Measurements from ENCODE around the gene EIF3K. TPM values are rescaled to one million over a fixed set of nuclear protein-coding genes. Genes with fewer than 3 reads are reported as not detected.

EIF3K gene
- total and polyA plus RNA-seq, 9 donors = 334 to 430 (median 385) TPM

- Histone ChIP-seq H3K4me3 (ENCODE audit: low read length) (no peak overlapping the region), H3K4me1 (ENCODE audit: control insufficient read depth, insufficient read depth, low read length) (peaks cover 50% of the 10 kb centered on the region), H3K27ac (ENCODE audit: low read length) (peak overlapping the region; percentile 88), H3K36me3 (ENCODE audit: control insufficient read depth, insufficient read depth, low read length) (peaks cover 22% of the 10 kb centered on the region), H3K9me3 (replicated peaks; ENCODE audit: control insufficient read depth, low read depth, low read length) (no peaks in the 10 kb centered on the region), H3K27me3 (ENCODE audit: control insufficient read depth, insufficient read depth, low read length) (no peaks in the 10 kb centered on the region)
- no peak for DNase-seq
- 88% methylated on average over 2 of the region's 7 CpGs for WGBS (ENCODE audit: insufficient coverage)
These were observed 63.9 kb downstream of the EIF3K start for GRCh38 chr19:38682872-38683392.

- WGBS (ENCODE audit: insufficient coverage) = 67% methylated on average over 6 of the region's 10 CpGs
- peaks cover 47% of the 10 kb centered on the region for H3K4me1 ChIP-seq (ENCODE audit: control insufficient read depth, insufficient read depth, low read length)
- no peak overlapping the region for H3K4me3 ChIP-seq (ENCODE audit: low read length)
- H3K27me3 ChIP-seq (ENCODE audit: control insufficient read depth, insufficient read depth, low read length) = no peaks in the 10 kb centered on the region
- no peaks in the 10 kb centered on the region for H3K9me3 ChIP-seq (replicated peaks; ENCODE audit: control insufficient read depth, low read depth, low read length)
- no peak for DNase-seq
- peaks cover 21% of the 10 kb centered on the region for H3K36me3 ChIP-seq (ENCODE audit: control insufficient read depth, insufficient read depth, low read length)
- H3K27ac ChIP-seq (ENCODE audit: low read length) = peak overlapping the region; percentile 88
These were observed 64.5 kb downstream of the EIF3K start for GRCh38 chr19:38683393-38684077.

GRCh38 chr19:38684078-38684861 is 65.3 kb downstream of the EIF3K start:
- Histone ChIP-seq H3K4me1 (ENCODE audit: control insufficient read depth, insufficient read depth, low read length) (peaks cover 45% of the 10 kb centered on the region), H3K27me3 (ENCODE audit: control insufficient read depth, insufficient read depth, low read length) (no peaks in the 10 kb centered on the region)
- 67% methylated on average over 1 of the region's 7 CpGs for WGBS (ENCODE audit: insufficient coverage)

GRCh38 chr19:38684862-38685665 is 66.1 kb downstream of the EIF3K start:
- Histone ChIP-seq H3K4me1 (ENCODE audit: control insufficient read depth, insufficient read depth, low read length) (peaks cover 45% of the 10 kb centered on the region), H3K27me3 (ENCODE audit: control insufficient read depth, insufficient read depth, low read length) (no peaks in the 10 kb centered on the region), H3K36me3 (ENCODE audit: control insufficient read depth, insufficient read depth, low read length) (peaks cover 15% of the 10 kb centered on the region), H3K27ac (ENCODE audit: low read length) (peak overlapping the region; percentile 88), H3K4me3 (ENCODE audit: low read length) (no peak overlapping the region), H3K9me3 (replicated peaks; ENCODE audit: control insufficient read depth, low read depth, low read length) (no peaks in the 10 kb centered on the region)
- 64% methylated on average over 8 of the region's 15 CpGs for WGBS (ENCODE audit: insufficient coverage)
- no peak for DNase-seq

More at GRCh38 chr19:38684078-38684861, 65.3 kb downstream of the EIF3K start:
- Histone ChIP-seq H3K9me3 (replicated peaks; ENCODE audit: control insufficient read depth, low read depth, low read length) (no peaks in the 10 kb centered on the region), H3K27ac (ENCODE audit: low read length) (peak overlapping the region; percentile 88), H3K36me3 (ENCODE audit: control insufficient read depth, insufficient read depth, low read length) (peaks cover 17% of the 10 kb centered on the region), H3K4me3 (ENCODE audit: low read length) (no peak overlapping the region)
- peak; percentile 38 for DNase-seq

- peaks cover 18% of the 10 kb centered on the region for H3K36me3 ChIP-seq (ENCODE audit: control insufficient read depth, insufficient read depth, low read length)
- DNase-seq = peak; percentile 39
- peaks cover 45% of the 10 kb centered on the region for H3K4me1 ChIP-seq (ENCODE audit: control insufficient read depth, insufficient read depth, low read length)
- no peak overlapping the region for H3K4me3 ChIP-seq (ENCODE audit: low read length)
- no peaks in the 10 kb centered on the region for H3K9me3 ChIP-seq (replicated peaks; ENCODE audit: control insufficient read depth, low read depth, low read length)
- WGBS (ENCODE audit: insufficient coverage) = 43% methylated on average over 4 of the region's 10 CpGs
- no peaks in the 10 kb centered on the region for H3K27me3 ChIP-seq (ENCODE audit: control insufficient read depth, insufficient read depth, low read length)
- H3K27ac ChIP-seq (ENCODE audit: low read length) = peak overlapping the region; percentile 88
These were observed 66.9 kb downstream of the EIF3K start for GRCh38 chr19:38685666-38686529.

GRCh38 chr19:38686530-38686888 is 67.5 kb downstream of the EIF3K start:
- Histone ChIP-seq H3K4me3 (ENCODE audit: low read length) (no peak overlapping the region), H3K27ac (ENCODE audit: low read length) (peak overlapping the region; percentile 88), H3K36me3 (ENCODE audit: control insufficient read depth, insufficient read depth, low read length) (peaks cover 18% of the 10 kb centered on the region), H3K27me3 (ENCODE audit: control insufficient read depth, insufficient read depth, low read length) (no peaks in the 10 kb centered on the region), H3K4me1 (ENCODE audit: control insufficient read depth, insufficient read depth, low read length) (peaks cover 45% of the 10 kb centered on the region), H3K9me3 (replicated peaks; ENCODE audit: control insufficient read depth, low read depth, low read length) (no peaks in the 10 kb centered on the region)
- 80% methylated on average over 1 of the region's 5 CpGs for WGBS (ENCODE audit: insufficient coverage)
- DNase-seq = no peak

Other genes starting within 250 kb of the EIF3K start
- 133 TPM for gene PSMD8, start 244.6 kb upstream of the EIF3K start, total RNA-seq
- gene PSMD8, start 244.6 kb upstream of the EIF3K start, polyA plus RNA-seq (ENCODE audit: insufficient read depth in 1 of 8, insufficient read length in 8 of 8, low replicate concordance in 1 of 8) = 100 to 1,000 TPM; 124 to 150 (median 141) TPM
- gene GGN, start 231.2 kb upstream of the EIF3K start, total RNA-seq = not detected
- under 1 TPM in 7 of 8 donors, not detected in 1; 0.09 to 0.84 (median 0.34) TPM for gene GGN, start 231.2 kb upstream of the EIF3K start, polyA plus RNA-seq (ENCODE audit: insufficient read depth in 1 of 8, insufficient read length in 8 of 8, low replicate concordance in 1 of 8)
- gene SPRED3, start 230.5 kb upstream of the EIF3K start, total RNA-seq = 0.09 TPM
- gene SPRED3, start 230.5 kb upstream of the EIF3K start, polyA plus RNA-seq (ENCODE audit: insufficient read depth in 1 of 8, insufficient read length in 8 of 8, low replicate concordance in 1 of 8) = under 1 TPM; 0.21 to 0.87 (median 0.41) TPM
- 9.0 TPM for gene FAM98C, start 216.1 kb upstream of the EIF3K start, total RNA-seq
- gene FAM98C, start 216.1 kb upstream of the EIF3K start, polyA plus RNA-seq (ENCODE audit: insufficient read depth in 1 of 8, insufficient read length in 8 of 8, low replicate concordance in 1 of 8) = 10 to 100 TPM in 3 of 8 donors, 1 to 10 TPM in 5; 8.0 to 15.4 (median 9.7) TPM
- 0.98 TPM for gene RASGRP4, start 193.0 kb upstream of the EIF3K start, total RNA-seq
- 1 to 10 TPM; 1.6 to 2.9 (median 2.2) TPM for gene RASGRP4, start 193.0 kb upstream of the EIF3K start, polyA plus RNA-seq (ENCODE audit: insufficient read depth in 1 of 8, insufficient read length in 8 of 8, low replicate concordance in 1 of 8)
- 145 TPM for gene RYR1, start 185.5 kb upstream of the EIF3K start, total RNA-seq
- gene RYR1, start 185.5 kb upstream of the EIF3K start, polyA plus RNA-seq (ENCODE audit: insufficient read depth in 1 of 8, insufficient read length in 8 of 8, low replicate concordance in 1 of 8) = 100 to 1,000 TPM; 279 to 817 (median 513) TPM
- gene MAP4K1, start 1.2 kb upstream of the EIF3K start, total RNA-seq = 0.89 TPM
- gene MAP4K1, start 1.2 kb upstream of the EIF3K start, polyA plus RNA-seq (ENCODE audit: insufficient read depth in 1 of 8, insufficient read length in 8 of 8, low replicate concordance in 1 of 8) = 10 to 100 TPM in 3 of 8 donors, 1 to 10 TPM in 5; 2.8 to 17.8 (median 7.3) TPM
- gene ACTN4, start 28.5 kb downstream of the EIF3K start, total RNA-seq = 68.8 TPM
- 100 to 1,000 TPM; 163 to 281 (median 224) TPM for gene ACTN4, start 28.5 kb downstream of the EIF3K start, polyA plus RNA-seq (ENCODE audit: insufficient read depth in 1 of 8, insufficient read length in 8 of 8, low replicate concordance in 1 of 8)
- gene CAPN12, start 125.3 kb downstream of the EIF3K start, total RNA-seq = 0.62 TPM
- 1 to 10 TPM in 6 of 8 donors, under 1 TPM in 2; 0.23 to 2.1 (median 1.2) TPM for gene CAPN12, start 125.3 kb downstream of the EIF3K start, polyA plus RNA-seq (ENCODE audit: insufficient read depth in 1 of 8, insufficient read length in 8 of 8, low replicate concordance in 1 of 8)
- gene LGALS7, start 154.3 kb downstream of the EIF3K start, total RNA-seq = 0.22 TPM
- gene LGALS7, start 154.3 kb downstream of the EIF3K start, polyA plus RNA-seq (ENCODE audit: insufficient read depth in 1 of 8, insufficient read length in 8 of 8, low replicate concordance in 1 of 8) = 1 to 10 TPM in 2 of 8 donors, under 1 TPM in 3, not detected in 3; 0.35 to 1.1 (median 0.93) TPM
- 2.3 TPM for gene LGALS7B, start 170.0 kb downstream of the EIF3K start, total RNA-seq
- 10 to 100 TPM in 1 of 8 donors, 1 to 10 TPM in 3, under 1 TPM in 3, not detected in 1; 0.45 to 44.5 (median 1.1) TPM for gene LGALS7B, start 170.0 kb downstream of the EIF3K start, polyA plus RNA-seq (ENCODE audit: insufficient read depth in 1 of 8, insufficient read length in 8 of 8, low replicate concordance in 1 of 8)
- gene LGALS4, start 193.8 kb downstream of the EIF3K start, total RNA-seq = 0.89 TPM
- gene LGALS4, start 193.8 kb downstream of the EIF3K start, polyA plus RNA-seq (ENCODE audit: insufficient read depth in 1 of 8, insufficient read length in 8 of 8, low replicate concordance in 1 of 8) = 10 to 100 TPM in 2 of 8 donors, 1 to 10 TPM in 3, under 1 TPM in 3; 0.67 to 45.5 (median 1.5) TPM
- gene ECH1, start 212.6 kb downstream of the EIF3K start, total RNA-seq = 34.1 TPM
- 100 to 1,000 TPM; 125 to 180 (median 152) TPM for gene ECH1, start 212.6 kb downstream of the EIF3K start, polyA plus RNA-seq (ENCODE audit: insufficient read depth in 1 of 8, insufficient read length in 8 of 8, low replicate concordance in 1 of 8)
- 195 TPM for gene HNRNPL, start 230.8 kb downstream of the EIF3K start, total RNA-seq
- 100 to 1,000 TPM; 242 to 355 (median 288) TPM for gene HNRNPL, start 230.8 kb downstream of the EIF3K start, polyA plus RNA-seq (ENCODE audit: insufficient read depth in 1 of 8, insufficient read length in 8 of 8, low replicate concordance in 1 of 8)

Data from muscle of leg (tissue), 11 donors.